ENCODE data around the gene SUPT5H.

SUPT5H gene

GRCh38 chr19:39412867-39413271 lies 32.5 kb upstream of the SUPT5H start:
- Histone ChIP-seq H3K4me3 (ENCODE audit: low read length) (peak overlapping the region; percentile 79), H3K4me1 (ENCODE audit: low read length) (peaks cover 15% of the 10 kb centered on the region), H3F3A (ENCODE audit: insufficient read depth, low read length) (peaks cover 38% of the 10 kb centered on the region), H3K27ac (ENCODE audit: low read length) (no peak overlapping the region), H3K27me3 (replicated peaks; ENCODE audit: insufficient read depth, low read length) (no peaks in the 10 kb centered on the region), H4K20me1 (ENCODE audit: insufficient read depth, low read length) (peaks cover 10% of the 10 kb centered on the region; the same call in 1 of the 2 replicates), H3K4me2 (ENCODE audit: low read depth, low read length) (peak overlapping the region; percentile 97), H3K36me3 (replicated peaks; ENCODE audit: insufficient read depth, low read length) (peaks cover 10% of the 10 kb centered on the region; the same call in 1 of the 2 replicates), H3K9me2 (replicated peaks; ENCODE audit: insufficient read depth, low read length) (no peaks in the 10 kb centered on the region), H3K9me3 (replicated peaks; ENCODE audit: insufficient read depth, low read length) (no peaks in the 10 kb centered on the region), H3K9ac (ENCODE audit: low read length) (peak overlapping the region; percentile 78), H3K79me2 (ENCODE audit: low read length) (peaks cover 11% of the 10 kb centered on the region), H2AFZ (ENCODE audit: low read length) (peak overlapping the region; percentile 84)
- TF ChIP-seq EZH2phosphoT487 (IDR thresholded peaks at IDR 0.05; ENCODE audit: low read length) = no peak
- TF ChIP-seq CTCF (IDR thresholded peaks at IDR 0.05; ENCODE audit: low read length) = no peak; the same call in 1 of the 2 replicates
- no peak for TF ChIP-seq EZH2 (optimal IDR thresholded peaks at IDR 0.05; ENCODE audit: low read depth, low read length)
- DNase-seq = no peak

GRCh38 chr19:39413272-39413910 lies 32.0 kb upstream of the SUPT5H start:
- peak overlapping the region; percentile 84 for H2AFZ ChIP-seq (ENCODE audit: low read length)
- peak overlapping the region; percentile 97 for H3K4me2 ChIP-seq (ENCODE audit: low read depth, low read length)
- H3K36me3 ChIP-seq (replicated peaks; ENCODE audit: insufficient read depth, low read length) = 0 out of 2 replicates have a peak, but pooled peaks cover 4% of the 10 kb centered on the region
- H3K27ac ChIP-seq (ENCODE audit: low read length) = no peak overlapping the region
- H3K79me2 ChIP-seq (ENCODE audit: low read length) = peaks cover 6% of the 10 kb centered on the region
- TF ChIP-seq EZH2phosphoT487 (IDR thresholded peaks at IDR 0.05; ENCODE audit: low read length) = no peak
- TF ChIP-seq CTCF (IDR thresholded peaks at IDR 0.05; ENCODE audit: low read length) = no peak
- no peak for TF ChIP-seq EZH2 (optimal IDR thresholded peaks at IDR 0.05; ENCODE audit: low read depth, low read length)
- H3K4me3 ChIP-seq (ENCODE audit: low read length) = peak overlapping the region; percentile 79
- no peak for DNase-seq
- peak overlapping the region; percentile 78 for H3K9ac ChIP-seq (ENCODE audit: low read length)
- no peaks in the 10 kb centered on the region for H3K9me2 ChIP-seq (replicated peaks; ENCODE audit: insufficient read depth, low read length)
- H3F3A ChIP-seq (ENCODE audit: insufficient read depth, low read length) = peaks cover 33% of the 10 kb centered on the region
- no peaks in the 10 kb centered on the region for H3K9me3 ChIP-seq (replicated peaks; ENCODE audit: insufficient read depth, low read length)
- no peaks in the 10 kb centered on the region for H3K27me3 ChIP-seq (replicated peaks; ENCODE audit: insufficient read depth, low read length)
- H4K20me1 ChIP-seq (ENCODE audit: insufficient read depth, low read length) = peaks cover 5% of the 10 kb centered on the region; the same call in 1 of the 2 replicates
- peaks cover 15% of the 10 kb centered on the region for H3K4me1 ChIP-seq (ENCODE audit: low read length)

GRCh38 chr19:39413911-39414608 lies 31.3 kb upstream of the SUPT5H start:
- no peak overlapping the region for H3K9ac ChIP-seq (ENCODE audit: low read length)
- no peaks in the 10 kb centered on the region for H3K27me3 ChIP-seq (replicated peaks; ENCODE audit: insufficient read depth, low read length)
- no peaks in the 10 kb centered on the region for H3K9me3 ChIP-seq (replicated peaks; ENCODE audit: insufficient read depth, low read length)
- H3K4me2 ChIP-seq (ENCODE audit: low read depth, low read length) = no peak overlapping the region
- no peak overlapping the region for H3K27ac ChIP-seq (ENCODE audit: low read length)
- no peak overlapping the region for H3K4me3 ChIP-seq (ENCODE audit: low read length)
- no peaks in the 10 kb centered on the region for H3K79me2 ChIP-seq (ENCODE audit: low read length)
- DNase-seq = no peak
- peak; percentile 21; the same call in 1 of the 2 replicates for TF ChIP-seq CTCF (IDR thresholded peaks at IDR 0.05; ENCODE audit: low read length)
- TF ChIP-seq EZH2phosphoT487 (IDR thresholded peaks at IDR 0.05; ENCODE audit: low read length) = no peak
- H2AFZ ChIP-seq (ENCODE audit: low read length) = no peak overlapping the region
- peaks cover 15% of the 10 kb centered on the region for H3K4me1 ChIP-seq (ENCODE audit: low read length)
- no peaks in the 10 kb centered on the region for H3K9me2 ChIP-seq (replicated peaks; ENCODE audit: insufficient read depth, low read length)
- H3K36me3 ChIP-seq (replicated peaks; ENCODE audit: insufficient read depth, low read length) = no peaks in the 10 kb centered on the region
- peaks cover 26% of the 10 kb centered on the region for H3F3A ChIP-seq (ENCODE audit: insufficient read depth, low read length)
- no peaks in the 10 kb centered on the region for H4K20me1 ChIP-seq (ENCODE audit: insufficient read depth, low read length)
